Panc1 (cell line): ENCODE results near the gene UBE2J2. TPM values are rescaled to one million over a fixed set of nuclear protein-coding genes. Genes with fewer than 3 reads are reported as not detected.

Experiments used
- ATAC-seq: fragments of 200-7000 bp; cut with Tn5 transposase; 2 replicates; pipeline ENCODE4 v1.9.1; 2020; ENCODE audit warnings: mild to moderate bottlenecking, moderate library complexity
- BruUV-seq: library from RNA; stranded (reverse); fragments of 400-500 nt; replicated peaks from 2 replicates; lab custom pipeline; 2021; lab: Mats Ljungman, UMichigan
- CTCF ChIA-PET: fragments of 300-600 bp; sonication (Branson Sonifier 250); formaldehyde crosslinking; loops from one replicate; lab custom pipeline; 2022; ENCODE audit warnings: antibody characterized with exemption; lab: Charles Lee
- POLR2A ChIA-PET: fragments of 300-600 bp; sonication (Branson Sonifier 250); formaldehyde crosslinking; loops from one replicate; lab custom pipeline; 2022; ENCODE audit warnings: antibody characterized with exemption; lab: Charles Lee
- DNase-seq: peaks from one replicate; pipeline ENCODE4 v3.0.0-alpha.2; 2010; ENCODE audit warnings: low read depth, low spot score
- H3K27ac ChIP-seq: 2 replicates; pipeline ENCODE4 v1.5.1; 2011; ENCODE audit warnings: mild to moderate bottlenecking, low read length, inconsistent platforms
- H3K27me3 ChIP-seq: fragments of 200-500 bp; sonication (Bioruptor generic); 2 replicates; pipeline ENCODE4 v1.6.0; 2014; ENCODE audit warnings: low read length, inconsistent platforms; ENCODE audit not compliant: control insufficient read depth, insufficient read depth
- H3K36me3 ChIP-seq: fragments of 200-500 bp; sonication (Bioruptor generic); 2 replicates; pipeline ENCODE4 v1.5.1; 2014; ENCODE audit warnings: inconsistent platforms, mild to moderate bottlenecking, low read length, moderate library complexity; ENCODE audit not compliant: control insufficient read depth, insufficient read depth
- H3K4me1 ChIP-seq: 2 replicates; pipeline ENCODE4 v1.5.1; 2011; ENCODE audit warnings: inconsistent platforms, mild to moderate bottlenecking, low read length, moderate library complexity; ENCODE audit not compliant: control insufficient read depth, insufficient read depth
- H3K4me3 ChIP-seq, 2 experiments: 2 replicates each; pipeline ENCODE4 v1.5.1; 2011 to 2012; ENCODE audit warnings: low read depth in 2 of 2, low read length in 2 of 2, mild to moderate bottlenecking in 2 of 2, inconsistent platforms in 1 of 2, moderate library complexity in 1 of 2
- H3K9me3 ChIP-seq: fragments of 200-500 bp; sonication (Bioruptor generic); 2 replicates; pipeline ENCODE4 v1.5.1; 2014; ENCODE audit warnings: low read depth, mild to moderate bottlenecking, inconsistent platforms, low read length, moderate library complexity; ENCODE audit not compliant: control insufficient read depth, insufficient read depth
- CTCF ChIP-seq: fragments of 450-650 bp; IDR thresholded peaks from 2 replicates; pipeline ENCODE4 v1.5.1; 2017; ENCODE audit warnings: mild to moderate bottlenecking
- POLR2AphosphoS5 ChIP-seq: IDR thresholded peaks from 2 replicates; pipeline ENCODE4 v1.6.1; 2012; ENCODE audit warnings: mild to moderate bottlenecking, low read depth, low read length, moderate library complexity
- REST ChIP-seq, 2 experiments: IDR thresholded peaks; 2 replicates each; pipeline ENCODE4 v1.6.1; 2011 to 2012; ENCODE audit warnings: low read depth in 2 of 2, control low read depth in 1 of 2, low read length in 1 of 2, mild to moderate bottlenecking in 1 of 2, moderate library complexity in 1 of 2; ENCODE audit not compliant: insufficient read depth in 1 of 2
- TCF7L2 ChIP-seq: IDR thresholded peaks from 2 replicates; pipeline ENCODE4 v1.6.1; 2011; ENCODE audit warnings: mild to moderate bottlenecking, low read depth, low read length, inconsistent platforms
- in situ Hi-C: cut with HindIII; loops from 2 replicates; pipeline ENCODE4 v1.10.0; 2016; ENCODE audit warnings: low sequenced_read_pairs, low pct_unique_long_range_greater_than_20kb
- intact Hi-C: fragments of 100-400 bp; cut with micrococcal nuclease; formaldehyde crosslinking; loops from one replicate; pipeline ENCODE4 v1.10.0; 2022; ENCODE audit not compliant: unreplicated experiment
- total RNA-seq: library from RNA; stranded (reverse); gene quantifications from one replicate; pipeline ENCODE4 v1.2.1, GENCODE V29; 2021; ENCODE audit not compliant: unreplicated experiment

UBE2J2 gene
- total RNA-seq, 1 experiment from 2014 or later, result 101 TPM

GRCh38 chr1:1300352-1300739, 26.7 kb upstream of the UBE2J2 start:
- CTCF ChIA-PET, result interaction anchor here (0.6 to 0.9 kb wide), 2 partner anchors 8 to 9 kb away, joined by 3 to 4 read pairs; no protein-coding TSS in a partner anchor
- Histone ChIP-seq H3K4me3 (no peak overlapping the region), H3K27ac (no peak overlapping the region), H3K36me3 (no peaks in the 10 kb centered on the region), H3K9me3 (no peaks in the 10 kb centered on the region), H3K4me1 (peaks cover 18% of the 10 kb centered on the region), H3K27me3 (no peaks in the 10 kb centered on the region)
- BruUV-seq, result TSS peak; percentile 67
- POLR2A ChIA-PET, result no interaction called here
- no peak for DNase-seq
- peak; percentile 47 for TF ChIP-seq CTCF
- no peak for TF ChIP-seq REST (IDR thresholded peaks at IDR 0.05; ENCODE audit: insufficient read depth in 1 of 2, low read depth in 2 of 2, low read length in 1 of 2)
- no peak for ATAC-seq
- intact Hi-C loops, result no loop called here
- in situ Hi-C loops, result no loop called here

- POLR2A ChIA-PET, result no interaction called here
Measured at GRCh38 chr1:1299686-1300351, 26.2 kb upstream of the UBE2J2 start.

More at GRCh38 chr1:1299686-1300351, 26.2 kb upstream of the UBE2J2 start:
- BruUV-seq, result no TSS peak
- peak; percentile 40; the same call in 1 of the 2 replicates for ATAC-seq
- H3K4me3 ChIP-seq, result no peak overlapping the region
- DNase-seq, result no peak
- intact Hi-C loops (no loop called here), in situ Hi-C loops (no loop called here)
- H3K27ac ChIP-seq, result no peak overlapping the region
- TF ChIP-seq TCF7L2, result no peak
- TF ChIP-seq CTCF, result peak; percentile 76
- TF ChIP-seq REST (IDR thresholded peaks at IDR 0.05; ENCODE audit: insufficient read depth in 1 of 2, low read depth in 2 of 2, low read length in 1 of 2), result 0 out of 4 replicates have a peak, but pooled peaks of 1 of the 2 experiments have one; percentile 18
- no peak for TF ChIP-seq POLR2AphosphoS5
- CTCF ChIA-PET, result interaction anchor here (0.6 to 0.9 kb wide), 2 partner anchors 8 to 9 kb away, joined by 3 to 4 read pairs; no protein-coding TSS in a partner anchor
- H3K36me3 ChIP-seq, result no peaks in the 10 kb centered on the region
- no peaks in the 10 kb centered on the region for H3K9me3 ChIP-seq
- H3K4me1 ChIP-seq, result peaks cover 12% of the 10 kb centered on the region
- no peaks in the 10 kb centered on the region for H3K27me3 ChIP-seq
